MM.1S (cell line): ENCODE measurements around the gene NLRP12.

ENCODE experiments used
- EZH2 ChIP-seq: fragments of 300-600 bp; sonication (generic); optimal IDR thresholded peaks from 2 replicates; pipeline ENCODE3; 2017; ENCODE audit warnings: low read depth, mild to moderate bottlenecking, antibody characterized with exemption, low read length, mixed read lengths
- EZH2phosphoT487 ChIP-seq: fragments of 300-600 bp; sonication (generic); IDR thresholded peaks from 2 replicates; pipeline ENCODE4 v1.6.1; 2018; ENCODE audit warnings: antibody characterized with exemption, low read length
- TF ChIP-seq, protein P1 (sequence below): fragments of 300-600 bp; sonication (generic); IDR thresholded peaks from 2 replicates; pipeline ENCODE4 v1.5.1; 2016; ENCODE audit warnings: antibody characterized with exemption, low read length, mixed read lengths

DNA sequence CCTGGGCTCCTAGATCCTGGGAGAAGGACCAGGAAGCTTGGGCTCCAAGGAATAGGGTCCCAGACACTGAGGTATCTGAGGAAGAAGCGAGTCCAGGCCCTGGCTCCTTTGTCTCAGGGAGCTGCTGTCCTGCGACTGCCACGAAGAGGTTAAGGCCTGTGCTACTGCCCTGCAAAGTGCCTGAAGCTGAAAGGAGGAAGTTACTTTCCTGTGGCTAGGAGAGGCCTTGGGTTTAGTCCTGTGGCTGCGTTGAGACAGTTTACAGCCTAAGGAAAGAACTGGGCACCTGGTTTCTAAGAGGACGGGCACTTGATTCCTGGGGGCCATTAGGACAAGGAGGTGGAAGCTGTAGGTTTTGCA is 46.4 kb upstream of the NLRP12 start:
- TF ChIP-seq, protein P1, sequence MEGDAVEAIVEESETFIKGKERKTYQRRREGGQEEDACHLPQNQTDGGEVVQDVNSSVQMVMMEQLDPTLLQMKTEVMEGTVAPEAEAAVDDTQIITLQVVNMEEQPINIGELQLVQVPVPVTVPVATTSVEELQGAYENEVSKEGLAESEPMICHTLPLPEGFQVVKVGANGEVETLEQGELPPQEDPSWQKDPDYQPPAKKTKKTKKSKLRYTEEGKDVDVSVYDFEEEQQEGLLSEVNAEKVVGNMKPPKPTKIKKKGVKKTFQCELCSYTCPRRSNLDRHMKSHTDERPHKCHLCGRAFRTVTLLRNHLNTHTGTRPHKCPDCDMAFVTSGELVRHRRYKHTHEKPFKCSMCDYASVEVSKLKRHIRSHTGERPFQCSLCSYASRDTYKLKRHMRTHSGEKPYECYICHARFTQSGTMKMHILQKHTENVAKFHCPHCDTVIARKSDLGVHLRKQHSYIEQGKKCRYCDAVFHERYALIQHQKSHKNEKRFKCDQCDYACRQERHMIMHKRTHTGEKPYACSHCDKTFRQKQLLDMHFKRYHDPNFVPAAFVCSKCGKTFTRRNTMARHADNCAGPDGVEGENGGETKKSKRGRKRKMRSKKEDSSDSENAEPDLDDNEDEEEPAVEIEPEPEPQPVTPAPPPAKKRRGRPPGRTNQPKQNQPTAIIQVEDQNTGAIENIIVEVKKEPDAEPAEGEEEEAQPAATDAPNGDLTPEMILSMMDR: no peak
- TF ChIP-seq EZH2 (no peak), EZH2phosphoT487 (no peak)
